ENCODE data around the gene TANGO6.

Gene TANGO6

GRCh38 chr16:69106491-69107315 is 263.4 kb downstream of the TANGO6 start:
- peak; percentile 6 for DNase-seq

GRCh38 chr16:69107316-69107962 is 264.1 kb downstream of the TANGO6 start:
- no peak for DNase-seq

- DNase-seq: no peak
Measured at GRCh38 chr16:69108064-69108904, 265.0 kb downstream of the TANGO6 start.

- no peak for DNase-seq
Measured at GRCh38 chr16:69108905-69109252, 265.5 kb downstream of the TANGO6 start.

- DNase-seq: no peak
Measured at GRCh38 chr16:69109486-69110270, 266.3 kb downstream of the TANGO6 start.

GRCh38 chr16:69110406-69110805 is 267.1 kb downstream of the TANGO6 start:
- DNase-seq: no peak

GRCh38 chr16:69111216-69111875 is 268.0 kb downstream of the TANGO6 start:
- DNase-seq: no peak

GRCh38 chr16:69111876-69112230 is 268.5 kb downstream of the TANGO6 start:
- DNase-seq: no peak

- DNase-seq: peak; percentile 25
Measured at GRCh38 chr16:69112285-69113129, 269.2 kb downstream of the TANGO6 start.

- no peak for DNase-seq
Measured at GRCh38 chr16:69113216-69113615, 269.9 kb downstream of the TANGO6 start.

- no peak for DNase-seq
Measured at GRCh38 chr16:69114346-69114975, 271.1 kb downstream of the TANGO6 start.

- DNase-seq: no peak
Measured at GRCh38 chr16:69114976-69115355, 271.6 kb downstream of the TANGO6 start.

- no peak for DNase-seq
Measured at GRCh38 chr16:69115361-69115760, 272.0 kb downstream of the TANGO6 start.

- no peak for DNase-seq
Measured at GRCh38 chr16:69115837-69116236, 272.5 kb downstream of the TANGO6 start.

GRCh38 chr16:69116256-69116875 is 273.0 kb downstream of the TANGO6 start:
- no peak for DNase-seq

- no peak for DNase-seq
Measured at GRCh38 chr16:69116906-69117305, 273.6 kb downstream of the TANGO6 start.

- DNase-seq: no peak
Measured at GRCh38 chr16:69118468-69118867, 275.1 kb downstream of the TANGO6 start.

GRCh38 chr16:69118994-69119393 is 275.7 kb downstream of the TANGO6 start:
- no peak for DNase-seq

- no peak for DNase-seq
Measured at GRCh38 chr16:69119536-69119935, 276.2 kb downstream of the TANGO6 start.

GRCh38 chr16:69120096-69120664 is 276.8 kb downstream of the TANGO6 start:
- no peak for DNase-seq
